IPS-15b (cell line): ENCODE measurements around the gene CCSER1.

ENCODE experiments used
- H3K27me3 ChIP-seq: one replicate; pipeline ENCODE4 v1.6.1; 2013; ENCODE audit warnings: low read length; ENCODE audit not compliant: control insufficient read depth, insufficient read depth
- H3K36me3 ChIP-seq: one replicate; pipeline ENCODE4 v1.6.1; 2013; ENCODE audit warnings: low read length; ENCODE audit not compliant: control insufficient read depth, insufficient read depth
- H3K4me1 ChIP-seq: one replicate; pipeline ENCODE4 v1.6.1; 2013; ENCODE audit warnings: mild to moderate bottlenecking, low read length; ENCODE audit not compliant: control insufficient read depth, insufficient read depth
- H3K4me3 ChIP-seq: one replicate; pipeline ENCODE4 v1.5.1; 2013; ENCODE audit warnings: low read depth, low read length
- H3K9ac ChIP-seq: one replicate; pipeline ENCODE4 v1.6.1; 2013; ENCODE audit warnings: low read depth, mild to moderate bottlenecking, low read length
- H3K9me3 ChIP-seq: one replicate; pipeline ENCODE4 v1.6.1; 2013; ENCODE audit warnings: mild to moderate bottlenecking, low read length; ENCODE audit not compliant: control insufficient read depth, insufficient read depth

The CCSER1 gene

GRCh38 chr4:90730752-90731151 lies 603.6 kb downstream of the CCSER1 start:
- Histone ChIP-seq H3K27me3 (no peaks in the 10 kb centered on the region), H3K9ac (no peak overlapping the region), H3K4me3 (no peak overlapping the region), H3K9me3 (no peaks in the 10 kb centered on the region), H3K36me3 (no peaks in the 10 kb centered on the region), H3K4me1 (peaks cover 7% of the 10 kb centered on the region)

DNA sequence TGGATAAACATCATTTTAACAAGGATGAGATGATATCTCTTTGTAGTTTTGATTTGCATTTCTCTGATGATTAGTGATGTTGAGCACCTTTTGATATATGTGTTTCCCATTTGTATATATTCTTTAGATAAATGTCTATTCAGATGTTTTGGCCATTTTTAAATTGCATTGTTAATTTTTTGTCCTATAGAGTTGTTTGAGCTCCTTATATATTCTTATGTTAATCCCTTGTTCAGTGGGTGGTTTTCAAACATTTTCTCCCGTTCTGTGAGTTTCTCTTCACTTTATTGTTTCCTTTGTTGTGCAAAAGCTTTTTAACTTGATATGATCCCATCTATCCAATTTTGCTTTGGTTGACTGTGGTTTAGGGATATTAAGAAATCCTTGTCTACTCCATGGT lies 606.0 kb downstream of the CCSER1 start:
- no peaks in the 10 kb centered on the region for H3K9me3 ChIP-seq
- no peaks in the 10 kb centered on the region for H3K27me3 ChIP-seq
- H3K4me3 ChIP-seq, result no peak overlapping the region
- H3K4me1 ChIP-seq, result no peaks in the 10 kb centered on the region
- H3K36me3 ChIP-seq, result no peaks in the 10 kb centered on the region
- no peak overlapping the region for H3K9ac ChIP-seq

DNA sequence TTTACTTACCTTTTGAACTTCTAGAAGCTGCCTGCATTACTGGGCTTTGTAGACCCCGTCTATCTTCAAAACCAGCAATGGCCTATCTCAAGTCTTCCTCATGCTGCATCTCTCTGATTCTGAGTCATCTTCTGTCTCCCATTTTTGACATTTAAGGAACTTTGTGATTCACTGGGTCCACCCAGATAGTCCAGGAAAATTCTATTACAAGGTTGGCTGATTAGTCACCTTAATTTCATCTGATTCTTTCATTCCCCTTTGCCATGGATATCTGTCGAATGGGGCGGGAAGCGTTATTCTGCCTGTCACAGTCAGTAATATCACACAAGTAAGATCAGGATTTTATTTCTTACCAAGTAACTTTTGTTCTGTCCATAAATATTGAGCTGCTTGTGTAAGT lies 618.0 kb downstream of the CCSER1 start:
- no peaks in the 10 kb centered on the region for H3K27me3 ChIP-seq
- H3K36me3 ChIP-seq, result no peaks in the 10 kb centered on the region
- no peaks in the 10 kb centered on the region for H3K4me1 ChIP-seq
- no peaks in the 10 kb centered on the region for H3K9me3 ChIP-seq
- H3K4me3 ChIP-seq, result no peak overlapping the region
- no peak overlapping the region for H3K9ac ChIP-seq

GRCh38 chr4:90753068-90753467 lies 625.9 kb downstream of the CCSER1 start:
- Histone ChIP-seq H3K9ac (no peak overlapping the region), H3K9me3 (no peaks in the 10 kb centered on the region), H3K36me3 (no peaks in the 10 kb centered on the region), H3K4me1 (peaks cover 13% of the 10 kb centered on the region), H3K4me3 (no peak overlapping the region), H3K27me3 (no peaks in the 10 kb centered on the region)

DNA sequence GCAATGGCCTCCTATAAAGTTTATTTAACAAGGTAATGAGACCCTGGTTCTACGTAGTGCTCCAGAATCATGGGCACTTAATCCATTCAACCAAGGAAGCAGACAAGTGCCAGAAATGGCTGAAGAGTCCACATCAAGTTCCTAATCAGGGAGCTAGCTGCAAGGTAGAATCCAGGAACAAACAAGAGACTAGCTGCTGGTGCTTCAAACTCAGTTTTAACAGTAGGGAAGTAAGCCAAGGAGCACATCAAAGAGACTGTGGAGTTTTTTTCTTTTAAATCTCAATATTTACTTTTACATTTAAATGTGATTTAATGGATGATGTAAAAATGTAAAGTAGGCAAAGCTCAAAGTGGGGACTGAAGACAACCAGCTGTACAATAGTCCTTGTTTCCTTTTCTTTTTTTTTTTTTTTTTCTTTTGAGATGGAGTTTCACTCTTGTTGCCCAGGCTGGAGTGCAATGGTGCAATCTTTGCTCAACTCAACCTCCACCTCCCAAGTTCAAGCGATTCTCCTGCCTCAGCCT lies 630.4 kb downstream of the CCSER1 start:
- H3K9ac ChIP-seq, result no peak overlapping the region
- H3K36me3 ChIP-seq, result no peaks in the 10 kb centered on the region
- H3K9me3 ChIP-seq, result no peaks in the 10 kb centered on the region
- no peaks in the 10 kb centered on the region for H3K27me3 ChIP-seq
- no peak overlapping the region for H3K4me3 ChIP-seq
- H3K4me1 ChIP-seq, result peaks cover 11% of the 10 kb centered on the region

DNA sequence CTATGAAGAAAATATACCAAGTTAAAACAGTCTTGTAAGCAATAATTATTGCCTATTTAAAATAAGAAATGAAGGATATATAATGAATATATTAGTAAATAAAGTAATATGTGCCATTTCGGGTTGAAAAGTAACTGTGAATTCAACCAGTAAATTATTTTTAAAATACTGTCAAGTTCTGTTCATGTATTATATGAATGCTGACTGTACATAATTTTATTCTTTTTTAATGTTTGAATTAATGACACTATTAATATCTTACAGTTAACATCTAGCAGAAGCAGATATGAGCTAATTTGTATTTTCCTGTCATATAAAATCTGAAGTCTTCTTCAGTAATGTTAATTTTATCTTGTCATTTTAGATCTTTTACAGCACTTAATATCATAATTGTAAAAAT lies 632.9 kb downstream of the CCSER1 start:
- Histone ChIP-seq H3K9ac (no peak overlapping the region), H3K36me3 (no peaks in the 10 kb centered on the region), H3K4me3 (no peak overlapping the region), H3K4me1 (no peaks in the 10 kb centered on the region), H3K9me3 (no peaks in the 10 kb centered on the region), H3K27me3 (no peaks in the 10 kb centered on the region)

DNA sequence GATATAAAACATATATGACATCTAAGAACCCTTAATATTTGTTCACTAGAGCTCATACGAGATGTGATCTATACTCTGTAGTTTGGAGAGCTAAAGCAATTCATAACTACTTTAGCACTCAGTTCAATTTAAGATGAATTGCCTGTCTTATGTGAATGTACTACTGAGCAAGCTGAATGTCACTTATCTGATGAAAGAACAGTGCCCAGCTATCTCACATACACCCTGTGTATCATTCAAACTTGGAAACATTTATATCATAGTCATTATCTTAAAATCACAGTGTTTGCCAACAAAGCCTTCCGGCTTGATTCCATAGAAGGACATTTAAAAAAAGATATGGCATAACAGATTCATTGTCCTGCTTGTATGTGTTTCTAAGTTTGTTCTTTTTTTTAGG lies 639.6 kb downstream of the CCSER1 start:
- Histone ChIP-seq H3K36me3 (no peaks in the 10 kb centered on the region), H3K9ac (no peak overlapping the region), H3K4me1 (no peaks in the 10 kb centered on the region), H3K27me3 (no peaks in the 10 kb centered on the region), H3K9me3 (no peaks in the 10 kb centered on the region), H3K4me3 (no peak overlapping the region)

DNA sequence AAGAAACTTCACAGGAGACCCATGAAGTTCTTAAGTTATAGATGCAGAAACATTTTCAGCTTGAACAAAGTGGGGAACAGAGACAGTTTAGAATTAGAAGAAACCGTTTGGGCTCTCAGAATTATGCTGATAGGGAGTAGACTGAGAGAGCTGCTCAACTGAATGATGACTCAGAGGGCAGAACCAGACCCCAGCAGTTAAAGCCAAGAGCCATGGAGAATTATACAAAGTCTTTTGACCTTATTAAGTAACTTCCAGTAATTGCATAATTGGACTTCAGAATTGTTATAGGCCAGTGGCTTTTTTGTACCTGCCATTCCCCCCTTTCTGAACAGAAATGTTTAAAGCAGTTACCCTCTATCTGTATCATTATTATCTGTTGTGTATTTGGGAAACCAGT lies 642.1 kb downstream of the CCSER1 start:
- no peaks in the 10 kb centered on the region for H3K27me3 ChIP-seq
- no peaks in the 10 kb centered on the region for H3K9me3 ChIP-seq
- no peaks in the 10 kb centered on the region for H3K4me1 ChIP-seq
- no peak overlapping the region for H3K4me3 ChIP-seq
- H3K36me3 ChIP-seq, result no peaks in the 10 kb centered on the region
- H3K9ac ChIP-seq, result no peak overlapping the region

- Histone ChIP-seq H3K9ac (no peak overlapping the region), H3K36me3 (no peaks in the 10 kb centered on the region), H3K4me1 (no peaks in the 10 kb centered on the region), H3K27me3 (no peaks in the 10 kb centered on the region), H3K9me3 (no peaks in the 10 kb centered on the region), H3K4me3 (no peak overlapping the region)
These were observed 653.0 kb downstream of the CCSER1 start for GRCh38 chr4:90780193-90780592.

- Histone ChIP-seq H3K9me3 (no peaks in the 10 kb centered on the region), H3K27me3 (no peaks in the 10 kb centered on the region), H3K4me3 (no peak overlapping the region), H3K4me1 (no peaks in the 10 kb centered on the region), H3K36me3 (no peaks in the 10 kb centered on the region), H3K9ac (no peak overlapping the region)
These were observed 659.4 kb downstream of the CCSER1 start for GRCh38 chr4:90786602-90787001.

GRCh38 chr4:90792696-90793095 lies 665.5 kb downstream of the CCSER1 start:
- H3K9me3 ChIP-seq, result peaks cover 6% of the 10 kb centered on the region
- H3K36me3 ChIP-seq, result no peaks in the 10 kb centered on the region
- H3K4me3 ChIP-seq, result no peak overlapping the region
- H3K4me1 ChIP-seq, result no peaks in the 10 kb centered on the region
- no peaks in the 10 kb centered on the region for H3K27me3 ChIP-seq
- H3K9ac ChIP-seq, result no peak overlapping the region

DNA sequence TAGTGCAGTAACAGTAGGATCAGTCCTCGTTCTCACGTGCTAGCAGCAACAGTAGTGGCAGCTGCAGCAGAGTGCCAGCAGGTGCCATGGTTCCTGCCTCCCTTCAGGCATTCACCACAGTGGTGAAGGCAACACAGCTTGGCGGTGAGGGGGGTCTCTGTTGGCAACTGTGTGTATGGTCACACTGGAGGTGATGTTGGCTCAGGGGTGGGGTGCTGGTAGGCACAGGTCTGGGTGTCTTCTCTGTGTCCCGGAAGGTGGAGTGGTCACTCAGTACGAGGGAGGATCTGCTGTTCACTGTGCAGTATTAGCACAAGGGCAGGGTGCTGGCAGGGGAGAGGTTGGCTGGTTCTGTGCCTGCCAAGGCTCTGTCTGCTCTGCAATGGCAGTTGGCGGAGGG lies 671.8 kb downstream of the CCSER1 start:
- Histone ChIP-seq H3K36me3 (no peaks in the 10 kb centered on the region), H3K9ac (no peak overlapping the region), H3K27me3 (no peaks in the 10 kb centered on the region)

DNA sequence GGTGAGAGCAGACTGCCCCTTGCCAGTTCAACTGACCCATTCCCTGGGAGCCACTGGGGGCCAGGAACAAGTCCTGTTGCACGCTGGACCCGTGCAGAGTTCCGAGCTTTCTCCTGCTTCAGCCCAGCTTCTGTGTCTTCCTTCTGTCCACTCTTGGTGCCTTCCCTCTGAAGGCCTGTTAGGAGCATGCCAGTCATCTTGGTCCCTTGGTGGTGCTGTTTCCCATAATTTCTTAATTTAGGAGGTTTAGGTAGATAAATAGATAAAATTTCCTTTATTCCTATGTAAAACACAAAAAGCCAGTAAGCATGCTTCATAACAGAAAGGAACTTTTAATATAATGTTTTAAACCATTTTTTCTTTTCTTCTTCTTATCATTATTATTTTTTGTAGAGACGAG lies 672.7 kb downstream of the CCSER1 start:
- H3K9me3 ChIP-seq, result peaks cover 6% of the 10 kb centered on the region
- no peaks in the 10 kb centered on the region for H3K27me3 ChIP-seq
- no peak overlapping the region for H3K4me3 ChIP-seq
- H3K9ac ChIP-seq, result no peak overlapping the region
- no peaks in the 10 kb centered on the region for H3K4me1 ChIP-seq
- no peaks in the 10 kb centered on the region for H3K36me3 ChIP-seq

More for the DNA sequence above, 671.8 kb downstream of the CCSER1 start:
- H3K9me3 ChIP-seq, result peaks cover 6% of the 10 kb centered on the region
- no peak overlapping the region for H3K4me3 ChIP-seq
- no peaks in the 10 kb centered on the region for H3K4me1 ChIP-seq
